Measurements from ENCODE around the gene RAP1B.
"Not testable (repeated sequence)": the region's sequence is repeated elsewhere in the genome, so short reads cannot be mapped to it uniquely, and the experiment has no call there.

RAP1B gene

DNA sequence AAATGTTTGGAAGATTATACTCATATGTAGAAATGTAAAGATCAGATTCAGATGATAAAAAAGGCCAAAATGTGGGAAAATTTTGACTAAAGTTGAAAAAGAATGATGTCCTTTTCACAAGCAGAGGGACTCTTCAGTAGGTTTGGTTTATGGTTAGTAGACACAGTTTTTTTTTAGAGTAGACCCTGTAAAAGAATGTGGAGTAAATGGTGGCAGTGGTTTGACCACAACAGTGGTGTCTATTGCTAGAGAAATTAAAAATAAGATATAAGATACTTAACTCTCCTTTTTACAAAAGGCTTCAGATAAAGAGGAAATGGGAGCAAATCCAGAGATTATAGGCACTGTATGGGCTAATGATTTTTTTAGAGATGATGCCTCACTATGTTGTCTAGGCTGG is 21.8 kb downstream of the RAP1B start:
- DNase-seq (ENCODE audit: low read depth in 2 of 2, low spot score in 1 of 2), result no peak

DNA sequence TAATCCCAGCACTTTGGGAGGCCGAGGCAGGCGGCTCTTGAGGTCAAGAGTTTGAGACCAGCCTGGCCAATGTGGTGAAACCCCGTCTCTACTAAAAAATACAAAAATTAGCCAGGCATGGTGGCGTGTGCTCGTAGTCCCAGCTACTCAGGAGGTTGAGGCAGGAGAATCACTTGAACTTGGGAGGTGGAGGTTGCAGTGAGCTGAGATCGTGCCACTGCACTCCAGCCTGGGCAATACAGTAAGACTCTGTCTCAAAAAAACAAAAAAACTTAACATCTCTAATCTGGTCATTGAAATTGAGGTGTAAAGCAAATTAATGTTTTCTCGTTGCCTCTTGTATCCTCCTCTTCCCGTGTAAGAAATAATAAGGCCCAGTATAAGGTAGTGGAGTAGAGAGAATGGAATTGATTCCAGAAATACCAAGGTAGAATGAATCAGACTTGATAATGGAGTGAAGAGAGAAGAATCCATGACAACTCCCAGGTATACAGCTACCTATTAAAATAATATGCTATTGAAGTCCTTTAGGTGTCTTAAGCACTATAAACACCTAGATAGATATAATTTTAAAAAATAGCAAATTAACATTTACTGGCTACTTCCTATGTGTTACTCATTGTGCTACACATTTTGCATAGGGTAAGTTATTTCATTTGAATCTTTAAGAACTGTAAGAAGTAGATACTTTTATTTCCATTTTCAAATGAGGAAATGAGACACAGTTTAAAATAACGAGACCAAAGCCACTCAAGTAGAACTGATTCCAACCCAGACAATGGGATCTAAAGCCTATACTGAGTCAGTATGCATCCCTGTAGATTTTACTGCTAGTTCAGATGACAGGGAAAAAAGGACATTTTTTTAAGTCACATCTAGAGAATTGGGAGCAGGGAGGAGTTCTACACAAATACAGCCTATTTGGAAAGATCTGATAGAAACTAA is 23.2 kb downstream of the RAP1B start:
- DNase-seq (ENCODE audit: low read depth in 2 of 2, low spot score in 1 of 2), result no peak

DNA sequence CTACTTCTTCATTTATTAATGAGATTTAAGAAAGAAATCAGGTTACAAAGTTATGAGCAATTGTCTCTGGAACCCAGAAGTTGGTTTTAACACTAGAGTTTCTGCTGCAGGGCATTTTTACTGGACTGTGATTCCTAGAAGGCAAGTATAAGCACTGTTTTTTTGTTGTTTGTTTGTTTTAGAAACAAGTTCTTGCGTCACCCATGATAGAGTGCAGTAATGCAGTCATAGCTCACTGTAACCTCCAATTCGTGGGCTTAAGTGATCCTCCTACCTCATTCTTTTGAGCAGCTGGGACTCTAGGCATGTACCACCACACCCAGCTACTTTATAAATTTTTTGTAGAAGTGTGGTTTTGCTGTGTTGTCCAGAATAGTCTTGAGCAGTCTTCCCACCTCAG is 25.6 kb downstream of the RAP1B start:
- no peak for DNase-seq (ENCODE audit: low read depth in 2 of 2, low spot score in 1 of 2)

GRCh38 chr12:68637439-68637838 is 26.7 kb downstream of the RAP1B start:
- DNase-seq (ENCODE audit: low read depth in 2 of 2, low spot score in 1 of 2), result not testable (repeated sequence)

DNA sequence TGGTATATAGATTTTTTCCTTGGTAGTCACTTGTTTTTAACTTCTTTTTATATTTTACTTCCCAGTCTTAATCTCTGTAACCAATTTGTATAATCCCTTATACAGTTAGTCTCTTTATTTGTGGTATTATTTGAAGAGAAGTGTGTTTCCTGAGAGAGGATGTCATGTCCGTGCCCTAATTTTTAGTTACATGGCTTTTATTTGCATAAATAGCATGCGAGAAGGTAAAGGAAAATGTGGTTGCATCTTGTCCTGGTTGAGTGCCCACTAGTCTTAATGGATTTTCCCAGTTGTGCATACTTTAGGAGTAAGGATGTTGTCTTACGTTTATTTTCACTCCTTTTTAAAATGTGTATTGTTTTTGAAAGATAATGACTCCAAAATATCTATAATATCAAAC is 27.5 kb downstream of the RAP1B start:
- no peak for DNase-seq (ENCODE audit: low read depth in 2 of 2, low spot score in 1 of 2)

DNA sequence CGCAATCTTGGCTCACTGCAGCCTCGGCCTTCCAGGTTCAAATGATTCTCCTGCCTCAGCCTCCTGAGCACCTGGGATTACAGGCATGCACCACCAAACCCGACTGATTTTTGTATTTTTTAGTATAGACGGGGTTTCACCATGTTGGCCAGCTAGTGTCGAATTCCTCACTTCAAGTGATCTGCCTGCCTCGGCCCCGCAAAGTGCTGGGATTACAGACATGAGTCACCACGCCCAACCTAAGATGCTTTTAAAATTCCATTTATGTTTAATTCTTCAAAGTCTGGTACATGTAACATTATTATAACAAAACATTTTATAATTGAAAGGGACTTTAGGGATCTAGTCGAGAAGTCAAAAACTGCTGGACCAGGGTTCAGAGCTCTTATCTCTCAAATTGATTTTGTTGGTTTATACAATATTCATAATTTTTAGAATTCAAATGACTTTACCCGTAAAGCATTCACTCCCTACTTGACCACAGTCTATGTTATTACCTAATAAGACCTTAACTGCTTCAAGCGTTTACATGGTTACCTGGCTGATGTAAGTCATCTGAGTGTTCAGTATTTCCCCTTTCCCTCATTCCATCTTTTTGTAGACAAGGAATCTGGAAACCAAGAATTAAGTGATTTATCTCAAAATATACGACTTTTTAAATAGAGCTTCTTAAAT is 28.2 kb downstream of the RAP1B start:
- no peak for DNase-seq (ENCODE audit: low read depth in 2 of 2, low spot score in 1 of 2)

DNA sequence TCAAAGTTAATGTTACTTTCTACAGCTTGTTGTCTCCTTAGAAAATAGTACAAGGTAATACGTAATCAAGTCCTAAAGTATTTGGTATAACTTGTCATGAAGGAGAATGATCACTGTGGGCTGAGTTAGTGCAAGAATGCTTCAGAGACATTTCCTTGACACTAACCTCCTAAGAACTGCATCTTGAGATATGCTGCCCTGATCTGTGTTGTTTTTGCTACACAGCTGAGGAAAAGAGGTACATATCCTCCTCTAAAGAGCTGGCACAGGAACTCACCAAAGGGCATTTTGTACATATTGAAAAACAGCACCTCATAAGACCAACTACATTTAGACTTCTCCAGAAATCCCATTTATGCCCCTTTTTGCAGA is 28.7 kb downstream of the RAP1B start:
- DNase-seq (ENCODE audit: low read depth in 2 of 2, low spot score in 1 of 2), result no peak

GRCh38 chr12:68641138-68641537 is 30.4 kb downstream of the RAP1B start:
- no peak for DNase-seq (ENCODE audit: low read depth in 2 of 2, low spot score in 1 of 2)

DNA sequence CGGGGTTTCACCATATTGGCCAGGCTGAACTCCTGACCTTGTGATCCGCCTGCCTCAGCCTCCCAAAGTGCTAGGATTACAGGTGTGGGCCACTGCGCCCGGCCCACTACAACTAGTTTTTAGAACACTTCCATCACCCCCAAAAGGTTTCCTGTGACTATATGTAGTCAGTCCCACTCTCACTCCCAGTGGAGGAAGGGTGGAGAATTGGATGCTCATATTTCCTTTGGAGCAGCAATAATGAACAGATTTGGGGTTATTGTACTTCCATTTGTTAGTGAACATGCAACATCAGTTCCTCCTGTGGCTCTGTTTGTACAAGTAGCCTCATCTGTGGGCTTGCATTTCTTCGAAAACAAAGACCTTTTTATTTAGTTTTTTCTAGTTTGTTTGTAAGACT is 35.8 kb downstream of the RAP1B start:
- DNase-seq (ENCODE audit: low read depth in 2 of 2, low spot score in 1 of 2), result no peak

- DNase-seq (ENCODE audit: low read depth in 2 of 2, low spot score in 1 of 2), result no peak
These were observed 36.8 kb downstream of the RAP1B start for GRCh38 chr12:68647507-68647906.

- DNase-seq (ENCODE audit: low read depth in 2 of 2, low spot score in 1 of 2), result no peak
These were observed 37.5 kb downstream of the RAP1B start for GRCh38 chr12:68648179-68648578.

- no peak for DNase-seq (ENCODE audit: low read depth in 2 of 2, low spot score in 1 of 2)
These were observed 54.4 kb downstream of the RAP1B start for GRCh38 chr12:68665016-68665569.

- DNase-seq (ENCODE audit: low read depth in 2 of 2, low spot score in 1 of 2), result no peak
These were observed 56.6 kb downstream of the RAP1B start for GRCh38 chr12:68667291-68667690.

DNA sequence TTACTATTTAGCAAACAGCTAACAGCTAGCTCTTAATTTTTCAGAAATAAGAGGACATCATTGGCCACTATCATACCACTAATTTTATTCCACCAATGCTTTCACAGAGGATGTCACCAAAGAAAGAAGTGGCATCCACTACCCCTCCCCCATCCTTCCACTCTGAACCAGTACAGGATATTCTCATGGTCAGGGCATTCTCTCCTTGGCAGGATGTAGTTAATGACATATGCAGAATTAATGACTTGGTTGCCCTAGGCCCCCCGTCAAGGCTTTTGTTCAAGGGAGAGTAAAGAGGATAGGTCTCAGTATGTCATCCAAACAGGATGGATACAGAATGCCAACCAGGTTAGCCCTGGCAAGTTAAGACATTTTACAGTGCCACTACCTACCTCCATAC is 57.2 kb downstream of the RAP1B start:
- no peak for DNase-seq (ENCODE audit: low read depth in 2 of 2, low spot score in 1 of 2)

- no peak for DNase-seq (ENCODE audit: low read depth in 2 of 2, low spot score in 1 of 2)
These were observed 60.5 kb downstream of the RAP1B start for GRCh38 chr12:68671179-68671578.

GRCh38 chr12:68673788-68674187 is 63.1 kb downstream of the RAP1B start:
- DNase-seq (ENCODE audit: low read depth in 2 of 2, low spot score in 1 of 2), result no peak

DNA sequence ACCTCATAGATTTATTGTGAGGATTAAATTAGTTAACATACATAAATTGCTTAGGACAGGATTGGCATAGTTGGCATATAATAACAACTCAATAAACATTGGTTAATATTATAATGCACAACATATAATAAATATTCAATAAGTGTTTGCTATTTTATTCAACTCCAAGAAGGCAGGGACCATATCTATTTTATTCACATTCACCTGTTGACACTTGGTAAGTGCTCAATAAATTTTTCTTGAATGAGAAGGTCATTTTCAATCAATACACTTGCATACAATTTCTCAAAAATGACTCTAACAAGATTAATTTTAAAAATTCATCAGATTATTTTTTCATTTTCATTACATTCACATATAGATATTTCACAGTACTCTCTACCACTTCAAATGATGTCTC is 63.7 kb downstream of the RAP1B start:
- DNase-seq (ENCODE audit: low read depth in 2 of 2, low spot score in 1 of 2), result no peak

DNA sequence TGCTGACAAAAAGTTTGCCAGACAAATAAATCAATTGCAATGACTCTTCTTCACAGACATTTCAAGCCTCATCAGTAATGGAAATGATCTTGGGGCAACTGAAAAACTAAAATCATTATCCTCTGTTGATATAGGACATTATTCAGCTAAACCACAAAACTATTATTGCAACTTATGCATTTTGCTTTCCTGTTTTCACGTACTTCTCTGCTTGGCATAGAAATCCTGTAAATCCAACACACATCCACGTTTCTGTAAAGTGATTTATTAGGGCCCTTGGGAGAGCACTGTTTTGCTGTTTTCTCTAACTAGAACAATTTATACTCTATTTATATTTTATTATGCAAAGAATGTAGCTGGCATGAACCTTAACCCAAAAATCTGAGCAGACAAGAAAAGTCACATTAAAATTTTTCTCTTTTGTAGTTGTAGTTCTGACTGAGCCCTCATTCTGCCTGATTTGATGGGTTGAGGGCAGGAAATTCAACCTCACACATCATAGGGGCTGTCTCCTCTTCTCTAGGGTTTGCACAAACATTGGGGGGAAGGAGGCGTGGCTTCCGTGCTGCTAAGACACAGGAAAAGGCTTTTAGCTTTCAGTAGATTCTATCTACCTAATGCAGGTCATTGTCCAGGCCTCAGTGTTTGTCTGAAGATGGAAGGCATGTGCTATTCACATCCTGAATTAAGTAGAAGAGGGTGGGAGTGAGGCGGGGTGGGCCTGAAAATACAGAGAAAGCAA is 64.6 kb downstream of the RAP1B start:
- DNase-seq (ENCODE audit: low read depth in 2 of 2, low spot score in 1 of 2), result peak; percentile 21 to 52

DNA sequence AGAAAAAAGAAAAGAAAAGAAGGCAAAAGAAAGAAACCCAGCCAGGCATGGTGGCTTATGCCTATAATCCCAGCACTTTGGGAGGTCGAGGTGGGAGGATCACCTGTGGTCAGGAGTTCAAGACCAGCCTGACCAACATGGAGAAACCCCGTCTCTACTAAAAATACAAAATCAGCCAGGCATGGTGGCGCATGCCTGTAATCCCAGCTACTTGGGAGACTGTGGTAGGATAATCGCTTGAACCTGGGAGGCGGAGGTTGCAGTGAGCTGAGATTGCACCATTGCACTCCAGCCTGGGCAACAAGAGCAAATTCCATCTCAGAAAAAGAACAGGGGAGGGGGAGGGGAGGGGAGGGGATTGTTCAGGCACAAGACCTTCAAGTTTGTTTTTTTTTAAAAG is 66.2 kb downstream of the RAP1B start:
- DNase-seq (ENCODE audit: low read depth in 2 of 2, low spot score in 1 of 2), result not testable (repeated sequence)

DNA sequence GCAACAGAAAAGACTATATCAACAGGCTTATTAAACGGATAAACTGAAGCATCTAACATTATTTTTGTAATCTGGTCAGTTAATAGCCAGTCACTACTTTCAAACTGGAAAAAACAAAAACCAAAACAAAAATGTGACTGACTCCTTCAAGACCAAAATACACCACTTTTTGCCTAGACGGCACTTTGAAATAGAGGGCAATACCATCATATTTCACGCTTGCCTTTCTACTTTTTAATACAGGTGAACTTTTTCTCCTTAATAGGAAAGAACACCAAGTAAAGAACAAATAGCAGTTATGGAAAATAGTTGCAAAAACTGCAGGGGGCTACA is 75.5 kb downstream of the RAP1B start:
- no peak for DNase-seq (ENCODE audit: low read depth in 2 of 2, low spot score in 1 of 2)

GRCh38 chr12:68686595-68687521 is 76.2 kb downstream of the RAP1B start, which contains the start of gene NUP107:
Gene NUP107 (plus strand): TSS chr12:68686978. CDS start chr12:68687066, 88 bp downstream.
- DNase-seq (ENCODE audit: low read depth in 2 of 2, low spot score in 1 of 2), result peak; percentile 93 to 97

All from stimulated activated CD8-positive, alpha-beta memory T cell treated with anti-CD3 and anti-CD28 coated beads, Interleukin-4, amount 100 ng/mL, for 4 hours (primary cell).